ENCODE results near the gene PKD2. TPM values are rescaled to one million over a fixed set of nuclear protein-coding genes. Genes with fewer than 3 reads are reported as not detected.
A peak's percentile ranks its signal among the peaks of the same experiment; 100 is the strongest.

Gene PKD2
- total RNA-seq, 2 experiments from 2014 or later, result 3.8 to 4.5 TPM

DNA sequence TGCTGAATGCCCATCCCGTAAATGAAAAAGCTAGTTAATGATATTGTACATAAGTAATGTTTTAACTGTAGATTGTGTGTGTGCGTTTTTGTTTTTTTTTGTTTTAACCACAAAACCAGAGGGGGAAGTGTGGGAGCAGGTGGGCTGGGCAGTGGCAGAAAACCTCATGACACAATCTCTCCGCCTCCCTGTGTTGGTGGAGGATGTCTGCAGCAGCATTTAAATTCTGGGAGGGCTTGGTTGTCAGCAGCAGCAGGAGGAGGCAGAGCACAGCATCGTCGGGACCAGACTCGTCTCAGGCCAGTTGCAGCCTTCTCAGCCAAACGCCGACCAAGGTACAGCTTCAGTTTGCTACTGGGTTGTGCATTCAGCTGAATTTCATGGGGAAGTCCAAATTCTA lies 32.0 kb upstream of the PKD2 start, which contains the start of gene SPP1:
Gene SPP1 (plus strand): TSS at position 249 of the 400 bp plus-strand sequence. CDS start 1,182 bp downstream, outside the sequence.
- ChIA-PET POLR2A (no interaction called here), CTCF (ENCODE audit: unreplicated experiment) (no interaction called here)

DNA sequence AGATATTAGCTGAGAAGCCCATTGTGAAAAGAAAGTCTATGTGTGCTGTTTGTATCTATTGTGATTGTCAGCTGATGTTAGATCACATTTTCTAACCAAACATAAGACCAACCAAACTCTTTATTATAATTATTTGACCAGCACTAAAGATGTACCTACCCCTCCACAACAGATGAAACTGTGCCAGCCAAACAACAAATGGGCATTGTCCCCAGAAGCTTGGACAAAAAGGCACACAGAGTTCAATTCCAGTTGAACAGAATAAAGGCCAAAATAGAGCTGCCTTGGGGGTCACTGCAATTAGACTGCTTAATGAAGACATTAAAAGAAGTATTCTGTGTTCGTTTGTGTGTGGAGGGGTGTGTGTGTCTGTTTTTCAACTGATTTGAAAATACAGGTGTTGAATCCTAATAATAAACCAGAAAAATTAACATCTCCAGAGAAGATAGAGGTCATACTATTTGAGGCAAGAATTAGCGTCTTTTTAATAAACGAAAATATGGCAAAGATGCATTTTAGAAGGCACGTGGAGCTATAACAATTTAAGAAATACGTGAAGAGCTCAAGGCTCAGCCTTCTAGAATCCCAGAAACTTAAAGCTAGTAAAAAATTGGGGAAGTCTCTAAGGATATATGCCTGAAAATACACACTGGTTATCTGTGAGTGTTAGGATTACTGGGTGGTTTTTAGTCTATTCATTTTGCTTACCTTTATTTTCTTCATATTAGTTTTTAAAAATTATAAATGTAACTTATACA lies 29.7 kb upstream of the PKD2 start:
- Histone ChIP-seq H2AFZ (ENCODE audit: low read length) (no peak overlapping the region), H3K4me1 (ENCODE audit: insufficient read depth, low read length, poor library complexity, severe bottlenecking) (peaks cover 5% of the 10 kb centered on the region), H3K79me2 (ENCODE audit: insufficient read depth, low read depth, low read length) (no peaks in the 10 kb centered on the region), H3K9me3 (ENCODE audit: low read length) (no peaks in the 10 kb centered on the region), H3K27ac (ENCODE audit: low read depth, low read length, poor library complexity, severe bottlenecking) (no peak overlapping the region), H4K20me1 (ENCODE audit: insufficient read depth, low read length) (no peaks in the 10 kb centered on the region), H3K4me3 (ENCODE audit: low read depth, low read length, poor library complexity, severe bottlenecking) (no peak overlapping the region), H3K9me2 (ENCODE audit: insufficient read depth, low read length) (no peaks in the 10 kb centered on the region), H3K4me2 (ENCODE audit: low read length) (no peak overlapping the region), H3K36me3 (ENCODE audit: insufficient read depth, low read length) (no peaks in the 10 kb centered on the region)
- ChIA-PET POLR2A (interaction anchor here (1.5 kb wide), 1 partner anchor 19 kb away, joined by 3 read pairs; no protein-coding TSS in a partner anchor), CTCF (ENCODE audit: unreplicated experiment) (no interaction called here)
- DNase-seq (ENCODE audit: low spot score), result no peak
- TF ChIP-seq, protein P1, sequence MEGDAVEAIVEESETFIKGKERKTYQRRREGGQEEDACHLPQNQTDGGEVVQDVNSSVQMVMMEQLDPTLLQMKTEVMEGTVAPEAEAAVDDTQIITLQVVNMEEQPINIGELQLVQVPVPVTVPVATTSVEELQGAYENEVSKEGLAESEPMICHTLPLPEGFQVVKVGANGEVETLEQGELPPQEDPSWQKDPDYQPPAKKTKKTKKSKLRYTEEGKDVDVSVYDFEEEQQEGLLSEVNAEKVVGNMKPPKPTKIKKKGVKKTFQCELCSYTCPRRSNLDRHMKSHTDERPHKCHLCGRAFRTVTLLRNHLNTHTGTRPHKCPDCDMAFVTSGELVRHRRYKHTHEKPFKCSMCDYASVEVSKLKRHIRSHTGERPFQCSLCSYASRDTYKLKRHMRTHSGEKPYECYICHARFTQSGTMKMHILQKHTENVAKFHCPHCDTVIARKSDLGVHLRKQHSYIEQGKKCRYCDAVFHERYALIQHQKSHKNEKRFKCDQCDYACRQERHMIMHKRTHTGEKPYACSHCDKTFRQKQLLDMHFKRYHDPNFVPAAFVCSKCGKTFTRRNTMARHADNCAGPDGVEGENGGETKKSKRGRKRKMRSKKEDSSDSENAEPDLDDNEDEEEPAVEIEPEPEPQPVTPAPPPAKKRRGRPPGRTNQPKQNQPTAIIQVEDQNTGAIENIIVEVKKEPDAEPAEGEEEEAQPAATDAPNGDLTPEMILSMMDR (conservative IDR thresholded peaks at IDR 0.05; ENCODE audit: low read length), result no peak
- TF ChIP-seq EZH2phosphoT487 (IDR thresholded peaks at IDR 0.05; ENCODE audit: borderline replicate concordance, low read depth, low read length), result no peak
- no TSS peak for BruUV-seq (replicated peaks)
- intact Hi-C loops (cut with micrococcal nuclease; ENCODE audit: unreplicated experiment), result no loop called here

More for the DNA sequence above, 32.0 kb upstream of the PKD2 start, which contains the start of gene SPP1:
- TF ChIP-seq, protein P1 (conservative IDR thresholded peaks at IDR 0.05; ENCODE audit: low read length), result no peak
- Histone ChIP-seq H3K4me1 (ENCODE audit: insufficient read depth, low read length, poor library complexity, severe bottlenecking) (peaks cover 8% of the 10 kb centered on the region), H3K36me3 (ENCODE audit: insufficient read depth, low read length) (no peaks in the 10 kb centered on the region), H4K20me1 (ENCODE audit: insufficient read depth, low read length) (no peaks in the 10 kb centered on the region), H3K4me3 (ENCODE audit: low read depth, low read length, poor library complexity, severe bottlenecking) (peak within 1 kb of the TSS; percentile 11), H3K79me2 (ENCODE audit: insufficient read depth, low read depth, low read length) (no peaks in the 10 kb centered on the region), H3K4me2 (ENCODE audit: low read length) (peak within 1 kb of the TSS; percentile 47), H2AFZ (ENCODE audit: low read length) (peak within 1 kb of the TSS; percentile 18), H3K9me2 (ENCODE audit: insufficient read depth, low read length) (no peaks in the 10 kb centered on the region), H3K27ac (ENCODE audit: low read depth, low read length, poor library complexity, severe bottlenecking) (no peak within 1 kb of the TSS), H3K9me3 (ENCODE audit: low read length) (no peaks in the 10 kb centered on the region)
- no TSS peak for BruUV-seq (replicated peaks)
- DNase-seq (ENCODE audit: low spot score), result peak; percentile 47
- intact Hi-C loops (cut with micrococcal nuclease; ENCODE audit: unreplicated experiment), result no loop called here

DNA sequence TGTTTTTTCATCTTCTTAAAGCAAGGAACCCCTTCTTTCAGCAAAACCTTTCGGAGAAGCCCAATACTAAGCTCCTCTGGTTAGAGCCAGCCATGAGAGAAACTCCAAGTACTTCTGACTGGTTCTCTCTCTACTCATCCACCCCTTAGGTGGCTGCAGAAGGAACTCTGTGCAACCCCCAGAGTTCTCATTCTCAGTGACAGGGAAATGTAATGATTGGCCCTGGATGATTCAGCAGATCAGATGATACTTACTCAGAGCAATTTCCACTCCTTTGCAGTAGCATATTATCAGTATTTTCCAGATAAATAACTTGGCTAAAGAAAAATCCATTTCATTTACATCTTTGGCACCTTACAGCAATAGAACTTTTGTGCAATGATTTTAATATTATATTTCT lies 28.8 kb upstream of the PKD2 start:
- no peak overlapping the region for H2AFZ ChIP-seq (ENCODE audit: low read length)
- H3K4me3 ChIP-seq (ENCODE audit: low read depth, low read length, poor library complexity, severe bottlenecking), result no peak overlapping the region
- ChIA-PET POLR2A (no interaction called here), CTCF (ENCODE audit: unreplicated experiment) (no interaction called here)
- DNase-seq (ENCODE audit: low spot score), result no peak
- H3K9me2 ChIP-seq (ENCODE audit: insufficient read depth, low read length), result no peaks in the 10 kb centered on the region
- no peaks in the 10 kb centered on the region for H4K20me1 ChIP-seq (ENCODE audit: insufficient read depth, low read length)
- no peaks in the 10 kb centered on the region for H3K79me2 ChIP-seq (ENCODE audit: insufficient read depth, low read depth, low read length)
- intact Hi-C loops (cut with micrococcal nuclease; ENCODE audit: unreplicated experiment), result no loop called here
- no TSS peak for BruUV-seq (replicated peaks)
- no peaks in the 10 kb centered on the region for H3K36me3 ChIP-seq (ENCODE audit: insufficient read depth, low read length)
- no peaks in the 10 kb centered on the region for H3K9me3 ChIP-seq (ENCODE audit: low read length)
- H3K4me2 ChIP-seq (ENCODE audit: low read length), result no peak overlapping the region
- no peak overlapping the region for H3K27ac ChIP-seq (ENCODE audit: low read depth, low read length, poor library complexity, severe bottlenecking)
- TF ChIP-seq, protein P1 (conservative IDR thresholded peaks at IDR 0.05; ENCODE audit: low read length), result no peak
- no peak for TF ChIP-seq EZH2phosphoT487 (IDR thresholded peaks at IDR 0.05; ENCODE audit: borderline replicate concordance, low read depth, low read length)
- peaks cover 5% of the 10 kb centered on the region for H3K4me1 ChIP-seq (ENCODE audit: insufficient read depth, low read length, poor library complexity, severe bottlenecking)

Measured in OCI-LY7 (cell line).